NK-92 treated with Interleukin-12 subunit alpha and Interleukin-12 subunit beta, amount 100 ng/mL, for 24 hours (cell line): ENCODE results near the gene MRPL22.
"Not testable (repeated sequence)": the region's sequence is repeated elsewhere in the genome, so short reads cannot be mapped to it uniquely, and the experiment has no call there.

ENCODE experiments used
- DNase-seq: peaks from one replicate; lab custom pipeline; 2025; lab: John Stamatoyannopoulos, UW

MRPL22 gene

GRCh38 chr5:154940772-154941620, at the start of gene MRPL22:
TSS of gene MRPL22 (plus strand) at chr5:154941073. CDS start at chr5:154941111, 38 bp downstream.
- DNase-seq: peak; percentile 89

DNA sequence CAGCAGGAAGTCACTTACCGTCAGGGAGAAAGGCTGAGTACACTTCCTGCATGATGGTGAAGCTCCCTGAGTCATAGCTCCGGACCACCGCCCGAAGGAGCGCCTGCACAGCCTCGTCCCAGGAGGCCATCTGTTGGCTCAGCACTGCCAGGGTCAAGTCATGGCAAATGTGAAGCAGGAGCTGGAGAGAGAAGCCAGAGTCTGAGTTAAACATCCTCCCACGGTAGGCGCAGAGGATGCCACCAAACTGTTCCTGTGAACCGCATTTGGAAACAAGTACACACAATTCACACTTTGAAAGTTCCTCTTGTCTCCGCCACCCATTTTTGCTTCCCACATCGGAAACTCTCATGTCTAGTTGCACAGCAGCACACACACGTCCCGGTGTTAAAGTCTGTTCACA, 48.5 kb upstream of the MRPL22 start:
- DNase-seq: no peak

- no peak for DNase-seq
Measured at GRCh38 chr5:154893381-154893780, 47.5 kb upstream of the MRPL22 start.

- DNase-seq: no peak
Measured at GRCh38 chr5:154895606-154896561, 45.0 kb upstream of the MRPL22 start.

GRCh38 chr5:154896562-154897165, 44.2 kb upstream of the MRPL22 start:
- DNase-seq: no peak

GRCh38 chr5:154898210-154898609, 42.7 kb upstream of the MRPL22 start:
- no peak for DNase-seq

- DNase-seq: no peak
Measured at GRCh38 chr5:154899151-154899816, 41.6 kb upstream of the MRPL22 start.

DNA sequence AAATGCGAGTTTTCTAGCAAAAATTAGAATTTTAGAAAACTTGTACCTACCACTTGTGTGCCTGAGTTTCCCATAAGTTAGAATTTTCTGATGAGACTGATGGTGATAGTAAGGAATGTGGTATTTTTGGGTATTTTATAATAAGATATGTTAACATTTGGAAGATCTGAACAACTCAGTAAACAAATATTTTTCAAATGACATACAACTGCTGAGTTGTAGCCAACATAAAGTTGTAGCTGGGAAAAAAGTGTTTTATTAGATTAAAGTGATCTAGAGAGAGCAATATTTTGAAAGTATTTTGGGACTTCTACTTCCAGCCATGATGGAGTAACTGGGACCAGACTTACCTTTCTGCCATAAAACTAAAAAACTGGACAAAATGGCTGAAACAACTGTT, 40.8 kb upstream of the MRPL22 start:
- no peak for DNase-seq

GRCh38 chr5:154901276-154901675, 39.6 kb upstream of the MRPL22 start:
- no peak for DNase-seq

DNA sequence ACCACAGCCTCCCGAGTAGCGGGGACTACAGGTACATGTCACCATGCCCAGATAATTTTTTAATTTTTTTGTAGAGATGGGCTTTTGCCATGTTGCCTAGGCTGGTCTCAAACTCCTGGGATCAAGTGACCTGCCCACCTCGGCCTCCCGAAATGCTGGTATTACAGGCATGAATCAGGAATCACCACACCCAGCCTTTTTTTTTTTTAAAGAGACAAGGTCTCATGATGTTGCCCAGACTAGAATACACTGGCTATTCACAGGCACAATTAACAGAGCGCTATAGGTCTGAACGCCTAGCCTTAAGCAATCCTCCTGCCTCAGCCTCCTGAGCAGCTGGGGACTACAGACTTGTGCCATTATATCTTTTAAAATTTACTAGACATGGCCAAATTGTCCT, 39.0 kb upstream of the MRPL22 start:
- DNase-seq: no peak

DNA sequence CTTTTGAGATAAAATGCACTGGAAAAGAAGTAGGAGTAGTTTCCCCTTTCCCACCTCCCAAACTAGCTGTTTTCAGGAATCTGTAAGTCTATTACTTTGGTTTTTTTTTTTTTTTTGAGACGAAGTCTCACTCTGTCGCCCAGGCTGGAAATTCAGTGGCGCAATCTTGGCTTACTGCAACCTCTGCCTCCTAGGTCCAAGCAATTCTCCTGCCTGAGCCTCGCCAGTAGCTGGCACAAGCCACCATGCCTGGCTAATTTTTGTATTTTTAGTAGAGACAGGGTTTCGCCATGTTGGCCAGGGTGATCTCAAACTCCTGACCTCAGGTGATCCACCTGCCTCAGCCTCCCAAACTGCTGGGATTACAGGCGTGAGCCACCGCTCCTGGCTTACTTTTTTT, 35.3 kb upstream of the MRPL22 start:
- not testable (repeated sequence) for DNase-seq

- no peak for DNase-seq
Measured at GRCh38 chr5:154916874-154917273, 24.0 kb upstream of the MRPL22 start.

GRCh38 chr5:154917757-154918156, 23.1 kb upstream of the MRPL22 start:
- DNase-seq: no peak

GRCh38 chr5:154923441-154924430, 17.1 kb upstream of the MRPL22 start:
- no peak for DNase-seq

DNA sequence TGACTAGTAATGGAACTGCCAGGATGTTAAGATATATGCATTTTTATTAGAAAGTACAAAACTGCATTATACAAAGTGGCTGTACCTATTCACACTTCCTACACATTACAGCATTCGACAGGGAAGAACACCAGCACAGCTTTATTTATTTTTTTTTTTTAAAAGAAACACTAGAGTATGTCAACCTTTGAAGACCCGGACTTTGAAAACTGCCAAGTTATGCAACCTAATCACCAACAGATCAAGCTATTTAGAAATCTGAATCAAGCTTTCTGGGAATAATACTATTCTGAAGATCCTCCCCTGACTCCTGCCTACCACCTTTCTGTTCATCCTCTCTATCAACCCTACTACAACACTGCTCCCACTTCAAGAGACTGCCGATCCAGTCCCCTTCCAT, 7.3 kb upstream of the MRPL22 start:
- DNase-seq: no peak

- no peak for DNase-seq
Measured at GRCh38 chr5:154934881-154935280, 6.0 kb upstream of the MRPL22 start.

- no peak for DNase-seq
Measured at GRCh38 chr5:154937186-154937717, 3.6 kb upstream of the MRPL22 start.

- DNase-seq: peak; percentile 79
Measured at GRCh38 chr5:154937718-154938466, 3.0 kb upstream of the MRPL22 start, which contains the start of gene GEMIN5. TSS of gene GEMIN5 (minus strand) at chr5:154938211. CDS start at chr5:154938133, 78 bp downstream.

DNA sequence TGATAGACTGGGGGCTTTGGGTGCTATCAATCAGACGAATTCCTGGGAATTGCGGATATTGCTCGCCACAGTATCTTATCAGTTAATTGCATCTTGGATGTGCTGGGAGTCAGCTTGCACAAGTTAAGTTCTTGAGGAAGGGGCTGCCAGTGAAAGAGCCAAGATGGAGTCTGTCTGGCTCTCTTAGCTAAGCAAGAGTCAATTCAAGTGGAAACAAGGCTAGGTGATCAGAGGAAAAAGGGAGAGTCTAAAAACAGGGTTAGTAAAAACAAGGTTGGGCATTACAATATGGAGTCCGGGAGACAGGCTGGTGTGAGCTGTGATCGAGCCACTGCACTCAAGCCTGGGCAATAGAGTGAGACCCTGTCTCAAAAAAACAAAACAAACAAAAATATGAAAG, 1.5 kb upstream of the MRPL22 start:
- DNase-seq: not testable (repeated sequence)
